TTC549 (cell line): Measurements from ENCODE around the gene MRGPRE.

Experiments used
- FAIRE-seq: peaks from 2 replicates; lab custom pipeline; 2012; peaks lifted over from hg19 to GRCh38; lab: Jason Lieb, UNC

The MRGPRE gene

DNA sequence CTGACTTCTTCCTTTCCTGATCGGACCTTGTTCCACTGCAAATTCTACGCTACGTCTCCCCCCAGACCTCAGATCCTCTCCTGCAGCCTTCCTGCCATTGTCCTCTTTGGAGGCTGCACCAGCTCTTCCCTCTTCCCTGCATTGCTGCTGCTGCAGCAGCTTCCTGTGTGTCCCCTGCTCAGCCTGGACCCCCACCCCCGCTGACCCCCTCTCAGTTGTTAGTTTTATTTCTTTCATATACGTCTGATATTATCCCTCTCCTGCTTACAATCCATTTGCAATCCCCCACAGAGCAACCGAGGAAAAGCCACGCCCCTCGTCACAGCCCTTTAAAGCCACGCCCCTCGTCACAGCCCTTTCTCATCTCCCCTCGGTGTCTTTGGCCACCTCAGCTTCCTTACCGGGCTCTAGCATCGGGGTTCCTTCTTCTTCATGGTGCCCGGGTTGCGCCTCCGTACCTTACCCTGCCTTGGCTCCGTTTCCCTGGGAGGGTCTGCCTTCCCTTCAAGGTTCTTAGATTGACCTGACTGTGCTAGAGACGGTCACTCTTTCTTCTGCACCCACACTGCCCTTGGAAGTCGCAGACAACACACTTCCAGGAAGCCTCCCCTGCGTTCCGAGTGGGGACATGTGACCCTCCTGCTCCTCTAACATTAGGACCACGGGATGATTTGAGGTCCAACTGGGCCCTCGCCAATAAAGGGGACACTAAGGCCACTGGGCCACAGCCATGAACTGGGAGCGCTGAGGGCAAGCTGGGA is 18.4 kb downstream of the MRGPRE start:
- FAIRE-seq, result no peak

- FAIRE-seq, result no peak
These were observed 23.9 kb downstream of the MRGPRE start for GRCh38 chr11:3208272-3208671.

DNA sequence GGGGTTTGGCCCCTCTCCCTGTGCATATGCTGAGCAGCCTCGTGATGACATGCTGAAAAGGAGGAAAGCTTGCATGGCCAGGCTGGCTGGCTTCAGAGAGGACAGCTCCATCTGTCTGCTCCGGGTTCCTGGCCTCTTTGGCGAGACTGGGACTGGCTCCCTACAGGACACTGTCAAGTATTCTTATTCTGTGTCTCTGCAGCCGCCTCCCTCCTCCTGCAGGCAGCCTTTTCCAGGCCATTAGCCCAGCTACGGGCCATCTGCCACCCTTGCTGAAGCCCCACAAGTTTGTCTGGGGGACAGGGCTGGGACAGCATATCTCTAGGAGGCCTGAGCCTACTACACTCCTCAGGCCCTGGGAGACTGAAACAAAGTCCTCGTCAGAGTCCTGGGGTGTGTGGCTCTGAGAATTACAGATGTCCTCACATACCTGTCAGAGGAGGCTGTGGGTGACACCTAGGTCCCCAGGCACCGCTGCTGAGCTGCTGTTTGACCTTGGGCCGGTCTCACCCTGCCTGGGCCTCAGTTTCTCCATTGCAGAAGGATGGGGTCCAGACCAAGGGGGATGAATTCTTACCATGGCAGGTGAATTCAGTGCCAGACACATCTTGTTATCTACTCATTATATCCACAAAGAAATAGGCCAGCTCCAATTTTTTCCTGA is 24.6 kb downstream of the MRGPRE start:
- no peak for FAIRE-seq

GRCh38 chr11:3206922-3207204 is 25.4 kb downstream of the MRGPRE start:
- FAIRE-seq, result no peak

DNA sequence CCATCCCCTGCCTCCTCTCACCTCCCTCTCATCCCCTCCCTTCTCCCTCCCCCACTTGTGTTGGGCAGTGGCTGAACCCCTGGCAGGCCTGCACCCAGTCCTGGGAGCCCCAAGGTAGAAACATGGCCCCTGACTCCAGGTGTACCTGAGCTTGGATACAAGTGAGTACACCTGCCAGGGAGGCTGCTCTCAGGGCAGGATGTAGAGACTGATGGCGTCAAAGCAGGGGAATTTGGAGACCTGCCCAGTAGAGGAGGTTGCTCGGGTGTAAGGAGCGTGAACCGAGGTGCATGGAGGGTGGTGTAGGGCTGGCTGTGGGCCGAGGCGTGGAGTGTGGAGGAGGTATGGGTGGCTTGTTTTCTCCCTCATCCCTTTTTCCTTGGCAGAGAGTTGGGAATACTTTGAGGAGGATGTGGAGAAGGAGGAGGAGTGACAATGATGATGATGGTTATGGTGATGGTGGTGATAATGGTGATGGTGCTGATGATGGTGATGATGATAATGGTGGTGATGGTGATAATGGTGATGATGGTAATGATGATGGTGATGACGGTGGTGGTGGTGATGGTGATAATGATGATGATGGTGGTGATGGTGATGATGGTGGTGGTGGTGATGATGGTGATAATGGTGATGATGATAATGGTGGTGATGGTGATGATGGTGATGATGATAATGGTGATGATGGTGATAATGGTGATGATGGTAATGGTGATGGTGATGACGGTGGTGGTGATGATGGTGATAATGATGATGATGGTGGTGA is 25.9 kb downstream of the MRGPRE start:
- no peak for FAIRE-seq

GRCh38 chr11:3205261-3206155 is 26.7 kb downstream of the MRGPRE start:
- no peak for FAIRE-seq

DNA sequence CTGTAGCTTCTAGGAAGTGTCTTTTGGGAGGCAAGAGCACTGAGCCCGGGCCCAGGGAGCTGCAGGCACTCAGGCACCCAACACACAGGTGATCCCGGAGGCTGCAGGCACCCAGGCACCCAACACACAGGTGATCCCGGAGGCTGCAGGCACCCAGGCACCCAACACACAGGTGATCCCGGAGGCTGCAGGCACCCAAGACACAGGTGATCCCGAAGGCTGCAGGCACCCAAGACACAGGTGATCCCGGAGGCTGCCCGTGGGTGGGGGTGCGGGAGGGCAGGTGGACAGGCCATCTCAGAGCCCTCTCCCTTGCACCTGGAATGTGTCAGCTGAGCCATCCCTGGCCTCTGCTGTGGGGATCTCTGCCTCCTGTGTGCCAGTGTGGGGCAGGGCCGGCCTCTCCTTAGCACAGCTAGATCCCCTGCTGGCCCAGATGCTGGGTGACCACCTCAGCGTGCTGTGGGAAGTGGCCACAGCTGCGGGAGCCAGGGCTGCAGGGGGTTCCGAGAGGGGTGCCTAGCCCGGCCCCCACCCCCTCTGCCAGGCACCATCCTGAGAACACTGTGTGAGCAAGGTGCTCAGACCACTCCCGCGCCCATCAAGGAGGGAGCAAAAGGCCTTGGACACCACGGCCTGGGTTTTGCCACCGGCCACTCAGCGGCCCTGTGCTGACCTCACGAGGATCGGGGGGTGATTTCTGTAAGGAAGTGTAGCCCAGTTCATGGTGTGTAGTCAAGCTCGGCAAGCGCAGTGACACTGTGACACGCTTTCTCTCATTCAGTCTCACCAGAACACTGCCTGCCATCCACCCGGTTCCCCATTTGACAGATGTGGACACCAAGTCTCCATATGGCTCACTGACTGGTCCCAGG is 27.8 kb downstream of the MRGPRE start:
- FAIRE-seq, result no peak

DNA sequence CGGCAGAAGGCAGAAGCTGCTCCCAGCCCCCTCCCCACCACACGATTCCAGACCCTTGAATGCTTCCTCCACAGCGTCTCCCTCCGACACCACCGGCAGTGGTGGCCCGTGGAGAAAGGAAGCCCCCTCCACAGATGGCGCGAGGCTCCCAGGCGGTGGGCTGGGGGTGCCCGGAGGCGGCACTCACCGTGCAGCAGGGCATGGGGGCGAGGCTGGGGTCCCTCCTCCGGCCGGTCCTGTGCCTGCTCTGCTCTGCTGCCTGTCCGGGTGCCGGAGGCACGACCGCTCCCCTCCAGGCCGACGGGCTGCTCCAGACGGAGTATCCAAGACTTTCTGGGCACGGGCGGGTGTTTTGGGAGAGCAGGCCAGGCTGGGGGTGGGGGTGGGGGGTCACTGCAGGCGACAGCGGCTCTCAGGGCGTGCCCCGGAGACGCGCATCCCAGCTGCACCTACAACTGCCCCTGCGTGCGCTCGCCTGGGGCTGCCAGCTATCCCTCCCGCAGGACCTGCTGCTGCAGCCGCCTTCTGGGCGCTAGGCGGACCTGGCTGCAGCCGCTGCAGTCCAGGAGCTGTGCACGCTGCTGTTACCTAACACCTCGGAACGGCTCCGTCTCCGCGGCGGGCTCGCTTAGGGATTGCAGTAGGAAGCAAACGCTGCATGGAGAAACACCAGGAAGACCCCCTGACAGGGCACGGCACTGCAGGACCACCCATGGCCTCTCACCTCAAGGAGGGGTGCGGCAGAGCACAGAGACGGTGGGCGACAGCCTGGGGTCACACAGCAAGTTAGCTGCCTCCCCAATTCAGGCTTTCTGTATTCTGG is 28.8 kb downstream of the MRGPRE start:
- no peak for FAIRE-seq

GRCh38 chr11:3202759-3203158 is 29.5 kb downstream of the MRGPRE start:
- no peak for FAIRE-seq

DNA sequence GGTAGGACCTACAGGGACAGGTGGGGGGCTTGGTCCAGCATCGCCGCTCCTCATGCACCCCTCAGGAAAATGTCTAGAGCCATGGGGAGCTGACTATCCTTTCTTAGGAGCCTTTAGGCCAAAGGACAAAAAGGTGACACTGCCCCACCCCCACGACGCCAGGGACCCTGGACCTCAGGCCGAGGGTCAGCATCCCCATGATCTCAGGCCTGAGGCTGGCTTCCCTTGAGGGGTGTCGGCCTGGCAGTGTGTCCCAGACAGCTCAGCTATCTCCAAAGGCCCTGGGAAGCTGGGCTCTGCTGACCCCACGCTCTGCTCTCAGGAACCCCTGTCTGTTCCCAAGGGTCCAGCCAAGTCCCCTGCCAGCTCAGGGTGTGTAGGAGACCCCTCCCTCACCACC is 29.9 kb downstream of the MRGPRE start:
- no peak for FAIRE-seq

DNA sequence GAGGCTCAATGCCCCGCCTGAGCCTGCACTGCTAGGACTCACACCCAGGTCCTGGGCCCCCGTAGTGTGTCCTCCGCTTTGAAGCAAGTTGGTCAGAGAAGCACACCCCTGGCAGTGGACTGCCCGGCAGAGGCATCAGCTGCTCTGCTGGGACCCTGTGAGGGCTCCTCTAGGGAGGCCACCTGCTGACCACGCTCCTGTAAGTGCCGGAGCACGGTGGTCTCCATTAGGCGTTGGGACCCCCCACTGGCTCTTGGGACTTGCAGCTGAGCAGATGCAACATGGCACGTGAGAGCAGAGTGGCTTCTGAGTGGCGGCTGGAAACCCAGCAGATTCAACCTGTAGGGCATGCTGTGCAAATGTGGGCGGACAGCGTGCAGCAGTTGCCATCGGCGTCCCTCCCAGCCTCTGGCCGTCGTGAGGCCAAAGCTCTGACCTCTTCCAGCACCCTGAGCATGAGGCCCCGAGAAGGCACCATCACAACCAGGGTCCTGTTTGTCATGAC is 30.5 kb downstream of the MRGPRE start:
- FAIRE-seq, result no peak

DNA sequence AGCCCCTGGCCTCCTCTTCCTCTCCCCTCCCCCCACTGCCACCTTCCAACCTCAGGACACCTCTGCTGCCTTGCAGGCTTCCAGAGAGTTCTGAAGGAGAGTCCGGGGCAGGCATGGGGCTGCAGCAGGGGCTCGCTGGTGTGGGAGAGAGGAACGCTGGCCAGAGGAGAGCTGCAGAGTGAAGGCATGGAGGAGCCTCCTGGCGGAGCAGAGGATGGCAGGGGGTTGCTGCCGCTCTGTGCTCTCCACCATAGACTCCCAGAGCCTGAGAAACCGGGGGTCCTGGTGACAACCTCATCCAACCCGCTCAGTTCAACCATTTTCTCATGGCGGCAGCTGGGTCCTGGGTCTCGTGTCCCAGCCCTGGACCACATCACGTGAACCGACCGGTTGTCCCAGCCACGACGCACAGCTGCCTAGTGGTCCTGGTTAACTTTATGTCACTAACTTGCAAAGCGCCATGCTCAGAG is 31.1 kb downstream of the MRGPRE start:
- no peak for FAIRE-seq

DNA sequence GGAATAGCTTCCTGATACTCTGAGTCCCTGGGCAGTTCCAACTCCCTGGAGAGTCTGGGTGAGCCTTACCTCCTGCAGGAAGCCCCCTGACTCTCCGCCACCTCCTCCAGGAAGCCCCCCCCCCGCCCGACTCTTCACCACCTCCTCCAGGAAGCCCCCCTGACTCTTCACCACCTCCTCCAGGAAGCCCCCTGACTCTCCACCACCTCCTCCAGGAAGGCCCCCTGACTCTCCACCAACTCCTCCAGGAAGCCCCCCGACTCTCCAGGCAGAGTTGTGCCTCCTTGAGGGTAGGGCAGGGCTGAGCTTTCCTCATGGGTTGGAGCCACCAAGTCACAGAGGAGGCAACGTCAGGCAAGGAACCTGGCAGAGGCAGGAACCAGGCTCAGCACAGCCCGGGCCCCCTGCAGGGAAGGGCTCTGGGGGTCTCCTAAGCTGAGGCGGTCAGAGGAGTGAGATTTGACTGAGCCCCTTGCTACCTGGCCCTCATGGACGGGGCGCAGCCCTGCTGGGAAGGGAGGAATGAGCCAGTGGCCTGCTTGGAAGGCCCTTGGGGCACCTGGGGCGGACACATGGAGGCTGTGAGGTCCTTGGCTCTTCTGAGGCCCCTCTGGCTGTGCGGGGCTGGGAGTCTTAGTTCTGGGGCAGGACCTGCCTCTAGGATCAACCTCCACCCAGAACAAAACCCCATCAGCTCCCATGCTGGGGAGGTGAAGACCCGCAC is 31.7 kb downstream of the MRGPRE start:
- no peak for FAIRE-seq

DNA sequence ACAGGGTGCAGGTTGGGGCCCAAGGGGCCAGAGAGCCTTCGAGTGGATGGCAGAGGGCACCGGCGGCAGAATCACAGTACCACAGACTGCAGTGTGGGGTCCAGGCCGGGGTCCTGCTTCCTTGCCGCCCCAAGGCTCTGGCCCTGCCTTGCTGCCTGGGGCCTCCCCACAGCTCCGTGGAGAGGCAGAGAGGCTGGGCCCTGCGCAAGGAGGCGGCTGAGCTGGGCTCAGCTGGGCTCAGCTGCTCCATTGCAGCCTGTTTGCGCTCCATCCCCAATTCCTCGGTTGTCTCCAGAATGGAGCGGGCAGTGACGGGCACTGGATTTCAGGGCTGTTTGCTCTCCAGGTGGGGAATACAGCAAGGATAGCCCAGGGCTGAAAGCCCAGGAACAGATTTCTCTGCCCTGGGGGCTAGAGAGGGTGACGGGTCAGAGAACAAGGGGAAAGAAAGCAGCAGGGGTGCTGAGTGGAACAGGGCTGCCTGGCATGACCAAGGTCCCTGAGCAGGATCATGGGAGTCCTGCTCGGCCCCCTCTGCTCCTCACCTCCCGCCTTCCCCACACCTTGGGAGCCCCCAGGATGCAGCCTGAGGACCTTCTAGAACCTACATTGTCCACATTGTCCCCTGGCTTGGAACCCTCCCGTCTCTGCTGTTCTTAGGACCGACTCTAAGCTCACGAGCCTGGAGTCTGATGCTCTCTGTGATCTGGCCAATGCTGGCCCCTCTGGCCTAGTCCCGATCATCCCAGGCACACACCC is 32.5 kb downstream of the MRGPRE start:
- no peak for FAIRE-seq

DNA sequence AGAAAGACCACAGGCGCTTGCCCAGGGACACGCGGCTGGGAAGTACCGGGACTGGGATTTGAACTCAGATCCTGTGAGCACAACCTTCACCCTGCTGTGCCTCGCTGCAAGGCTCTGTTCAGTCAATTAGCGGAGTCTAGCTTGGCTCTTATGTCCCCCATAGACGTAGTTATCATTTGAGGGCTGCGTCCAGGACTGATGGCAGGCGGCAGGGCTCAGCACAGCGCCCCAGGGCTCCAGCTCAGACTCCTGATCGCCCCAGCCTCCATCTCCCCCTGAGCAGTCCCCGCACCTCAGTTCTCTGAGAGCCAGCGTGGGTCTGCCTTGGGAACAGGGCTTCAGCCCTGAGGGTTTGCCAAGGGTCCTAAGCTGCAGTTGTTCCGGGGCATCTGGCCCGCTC is 33.4 kb downstream of the MRGPRE start:
- no peak for FAIRE-seq

- FAIRE-seq, result no peak
These were observed 34.2 kb downstream of the MRGPRE start for GRCh38 chr11:3197878-3198528.

DNA sequence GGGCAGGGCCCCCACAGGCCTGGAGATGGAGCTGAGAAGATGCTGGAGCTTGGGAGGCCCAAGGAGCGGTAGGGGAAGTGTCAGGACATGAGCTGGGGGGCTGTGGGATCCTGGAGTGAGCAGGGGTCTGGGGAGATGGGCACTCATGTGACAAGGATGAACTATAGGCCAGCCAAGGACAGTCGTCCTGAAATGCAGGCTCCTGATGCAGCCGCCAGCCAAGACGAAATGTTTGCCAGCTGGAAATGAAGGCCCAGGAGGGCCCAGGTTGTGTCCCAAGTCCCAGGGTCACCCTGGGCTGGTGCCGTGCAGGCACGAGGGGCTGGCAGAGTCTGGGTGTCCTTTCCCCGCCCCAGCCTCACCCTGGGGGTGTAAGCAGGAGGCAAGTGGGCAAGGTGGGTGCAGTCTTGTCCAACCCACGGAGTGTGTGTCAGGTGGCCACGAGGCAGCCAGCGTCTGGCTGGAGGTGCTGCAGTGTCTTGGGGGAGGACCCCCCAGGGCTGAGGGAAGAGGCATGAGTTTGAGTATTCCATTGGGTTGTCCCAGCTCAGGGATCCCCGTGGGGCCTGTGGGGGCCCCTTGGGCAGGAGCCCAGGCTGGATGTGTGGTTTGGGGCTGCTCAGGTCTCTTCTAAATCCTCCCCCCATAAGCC is 35.0 kb downstream of the MRGPRE start:
- FAIRE-seq, result no peak
